Activated naive CD8-positive, alpha-beta T cell (primary cell): ENCODE data around the gene NKAIN2.

Experiments used
- H3K27ac Mint-ChIP-seq: one replicate; pipeline ENCODE4 v1.8.0; 2021; ENCODE audit warnings: mixed read lengths
- H3K27me3 Mint-ChIP-seq: one replicate; pipeline ENCODE4 v1.8.0; 2021; ENCODE audit warnings: mixed read lengths
- H3K36me3 Mint-ChIP-seq: one replicate; pipeline ENCODE4 v1.8.0; 2021; ENCODE audit warnings: mixed read lengths
- H3K4me1 Mint-ChIP-seq: one replicate; pipeline ENCODE4 v1.8.0; 2021; ENCODE audit warnings: low read depth, mixed read lengths
- H3K4me3 Mint-ChIP-seq: one replicate; pipeline ENCODE4 v1.8.0; 2021; ENCODE audit warnings: mild to moderate bottlenecking, mixed read lengths
- H3K9me3 Mint-ChIP-seq: one replicate; pipeline ENCODE4 v1.8.0; 2021; ENCODE audit warnings: low read depth, mixed read lengths

Gene NKAIN2

DNA sequence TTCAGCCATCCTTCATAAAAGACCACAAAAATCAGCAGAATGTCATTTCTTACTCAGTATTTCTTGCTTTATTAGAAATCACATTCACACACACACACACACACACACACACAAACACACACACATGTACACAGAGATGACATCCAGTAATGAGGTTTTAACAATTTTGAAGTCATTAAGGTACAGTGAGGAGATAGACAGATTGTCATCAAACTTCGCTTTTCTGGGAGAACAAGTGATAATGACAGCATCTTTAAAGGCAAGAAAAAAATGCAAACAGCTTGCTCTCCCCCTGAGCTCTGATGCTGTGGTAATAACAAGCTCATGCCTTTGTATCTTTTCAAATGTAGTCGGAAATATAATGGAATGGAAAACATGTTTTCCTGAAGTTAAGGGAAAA lies 974.2 kb downstream of the NKAIN2 start:
- H3K4me1 Mint-ChIP-seq = no peaks in the 10 kb centered on the region
- no peaks in the 10 kb centered on the region for H3K36me3 Mint-ChIP-seq
- H3K9me3 Mint-ChIP-seq = no peaks in the 10 kb centered on the region

DNA sequence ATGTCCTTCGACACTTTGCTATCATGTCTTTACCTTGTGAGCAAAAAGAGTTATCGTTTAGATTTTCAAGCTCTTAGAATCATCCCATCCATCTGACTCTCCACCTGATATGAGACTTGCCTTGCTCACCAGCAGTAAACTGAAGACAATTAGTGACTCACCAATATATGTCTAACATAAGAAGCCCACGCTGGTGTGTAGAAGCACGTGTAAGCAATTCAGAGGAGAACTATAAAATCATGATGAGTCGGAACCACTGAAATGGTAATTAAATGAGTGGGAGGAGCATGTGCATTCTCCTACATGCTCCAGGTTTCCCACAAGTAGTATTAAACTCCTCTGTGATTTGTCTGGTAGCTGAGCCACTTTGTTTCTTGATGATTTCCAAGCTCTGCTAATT lies 977.0 kb downstream of the NKAIN2 start:
- Mint-ChIP-seq H3K27ac (no peak overlapping the region), H3K9me3 (no peaks in the 10 kb centered on the region), H3K36me3 (no peaks in the 10 kb centered on the region), H3K4me1 (no peaks in the 10 kb centered on the region), H3K4me3 (no peak overlapping the region), H3K27me3 (no peaks in the 10 kb centered on the region)

More for the DNA sequence above, 974.2 kb downstream of the NKAIN2 start:
- Mint-ChIP-seq H3K4me3 (no peak overlapping the region), H3K27me3 (no peaks in the 10 kb centered on the region), H3K27ac (no peak overlapping the region)

DNA sequence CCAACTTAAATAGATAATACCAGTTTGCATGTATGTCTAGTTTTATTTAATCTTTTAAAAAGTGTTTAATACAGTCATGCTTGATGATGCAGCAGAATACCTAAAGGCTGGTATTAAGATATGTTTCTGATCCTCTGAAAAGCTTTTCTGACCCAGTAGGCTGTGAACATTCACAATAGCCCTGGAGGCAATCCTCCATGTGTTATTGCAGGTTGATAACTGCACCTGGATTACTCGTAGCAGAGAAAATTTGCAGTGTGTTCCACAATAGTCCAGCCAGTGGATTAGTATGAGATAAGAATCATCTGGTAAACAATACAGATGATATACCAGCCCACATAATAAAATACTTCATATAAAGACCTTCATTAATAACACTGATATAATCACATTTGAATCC lies 979.7 kb downstream of the NKAIN2 start:
- Mint-ChIP-seq H3K4me3 (no peak overlapping the region), H3K9me3 (no peaks in the 10 kb centered on the region), H3K4me1 (no peaks in the 10 kb centered on the region), H3K27ac (no peak overlapping the region), H3K27me3 (peaks cover 4% of the 10 kb centered on the region), H3K36me3 (no peaks in the 10 kb centered on the region)

DNA sequence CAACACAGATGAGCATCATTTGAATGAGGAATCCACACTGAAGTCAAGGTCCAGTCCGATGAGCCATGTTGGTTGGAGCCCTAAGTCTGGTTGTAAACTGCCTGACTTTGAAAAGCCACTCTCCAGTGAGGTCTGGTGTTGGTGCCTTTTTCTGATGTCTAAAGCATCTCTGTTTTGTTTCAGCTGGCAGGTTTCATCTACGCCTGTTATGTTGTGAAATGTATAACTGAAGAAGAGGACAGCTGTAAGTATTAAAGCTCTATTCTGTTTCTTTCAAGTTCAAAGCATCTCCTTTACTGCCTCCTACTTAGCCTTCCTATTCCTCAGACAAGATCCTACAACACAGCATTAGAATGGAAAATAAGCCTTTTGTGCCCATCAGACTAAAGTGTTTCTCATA lies 987.5 kb downstream of the NKAIN2 start:
- Mint-ChIP-seq H3K27ac (no peak overlapping the region), H3K9me3 (no peaks in the 10 kb centered on the region), H3K4me3 (no peak overlapping the region), H3K27me3 (peaks cover 4% of the 10 kb centered on the region), H3K4me1 (no peaks in the 10 kb centered on the region), H3K36me3 (no peaks in the 10 kb centered on the region)

DNA sequence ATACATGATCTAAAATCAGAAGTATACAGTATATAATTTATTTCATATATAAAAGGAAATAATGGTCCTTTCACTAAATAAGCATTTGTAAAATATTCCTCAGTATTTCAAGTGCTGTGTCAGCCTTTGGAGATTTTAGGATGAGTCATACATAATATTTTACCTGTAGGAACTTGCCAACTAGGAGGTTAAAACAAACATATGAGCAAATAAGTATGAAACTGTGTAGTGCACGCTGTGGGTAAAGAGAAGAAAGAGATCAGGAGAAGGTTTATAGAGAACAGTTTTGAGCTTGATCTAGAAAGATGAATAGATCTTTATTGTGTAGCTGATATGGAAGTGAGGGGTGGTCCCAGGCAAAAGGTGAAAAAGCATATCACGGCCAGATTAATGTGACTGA lies 988.7 kb downstream of the NKAIN2 start:
- Mint-ChIP-seq H3K4me3 (no peak overlapping the region), H3K27me3 (peaks cover under 1% of the 10 kb centered on the region), H3K9me3 (no peaks in the 10 kb centered on the region), H3K36me3 (no peaks in the 10 kb centered on the region), H3K27ac (no peak overlapping the region), H3K4me1 (no peaks in the 10 kb centered on the region)

DNA sequence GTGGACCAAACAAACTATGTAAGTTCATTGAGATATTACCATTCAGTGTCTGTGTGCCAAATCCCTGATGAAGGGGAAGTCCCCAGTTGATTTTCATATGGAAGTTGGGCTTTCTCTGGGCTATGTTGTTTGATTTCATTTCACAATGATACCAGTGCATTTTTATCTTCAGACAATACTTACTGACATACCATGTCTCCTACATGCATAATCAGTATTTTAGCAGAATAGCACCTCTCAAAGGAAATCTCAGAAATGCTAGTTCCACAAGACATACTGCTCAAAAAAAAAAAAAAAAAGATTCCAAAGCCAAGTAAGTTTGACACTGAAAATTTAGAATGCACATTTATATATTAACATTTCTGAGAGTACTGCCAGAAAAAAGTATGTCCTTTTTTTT lies 989.7 kb downstream of the NKAIN2 start:
- H3K9me3 Mint-ChIP-seq = no peaks in the 10 kb centered on the region
- no peak overlapping the region for H3K27ac Mint-ChIP-seq
- no peaks in the 10 kb centered on the region for H3K36me3 Mint-ChIP-seq
- no peaks in the 10 kb centered on the region for H3K4me1 Mint-ChIP-seq
- no peak overlapping the region for H3K4me3 Mint-ChIP-seq
- H3K27me3 Mint-ChIP-seq = no peaks in the 10 kb centered on the region

DNA sequence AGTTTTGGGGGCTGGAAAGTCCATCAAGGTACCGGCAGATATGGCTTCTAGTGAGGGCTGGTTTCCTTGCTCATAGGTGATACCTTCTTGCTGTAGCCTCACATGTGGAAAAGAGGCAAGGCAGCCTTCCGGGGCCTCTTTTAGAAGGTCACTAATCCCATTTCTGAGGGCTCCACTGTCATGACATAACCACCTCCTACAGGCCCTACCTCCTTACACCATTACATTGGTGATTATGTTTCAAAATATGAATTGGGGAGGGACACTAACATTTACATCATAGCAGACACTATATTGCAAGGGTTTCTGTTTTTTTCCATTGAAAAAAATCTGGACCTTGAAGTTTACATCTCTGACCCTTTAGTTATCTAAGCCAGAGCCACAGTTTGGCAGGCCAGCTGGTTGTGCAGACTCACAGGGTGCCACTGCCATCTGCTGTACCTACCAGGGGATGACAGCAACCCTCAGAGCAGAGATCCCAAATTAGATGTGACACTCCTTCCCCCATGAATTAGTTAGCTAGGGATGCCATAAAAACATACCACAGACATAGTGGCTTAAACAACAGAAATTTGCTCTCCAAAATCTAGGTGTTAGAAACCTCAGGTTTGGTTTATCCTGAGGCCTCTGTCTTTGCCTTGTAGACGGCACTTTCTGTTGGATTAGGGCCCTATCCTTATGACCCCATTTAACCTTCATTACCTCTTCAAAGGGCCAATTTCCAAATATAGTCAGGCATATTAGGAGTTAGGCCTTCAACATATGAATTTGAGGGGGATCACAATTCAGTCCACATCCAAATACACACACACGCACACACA lies 992.2 kb downstream of the NKAIN2 start:
- Mint-ChIP-seq H3K27me3 (no peaks in the 10 kb centered on the region), H3K4me3 (no peak overlapping the region), H3K9me3 (no peaks in the 10 kb centered on the region), H3K36me3 (no peaks in the 10 kb centered on the region), H3K27ac (no peak overlapping the region), H3K4me1 (no peaks in the 10 kb centered on the region)

DNA sequence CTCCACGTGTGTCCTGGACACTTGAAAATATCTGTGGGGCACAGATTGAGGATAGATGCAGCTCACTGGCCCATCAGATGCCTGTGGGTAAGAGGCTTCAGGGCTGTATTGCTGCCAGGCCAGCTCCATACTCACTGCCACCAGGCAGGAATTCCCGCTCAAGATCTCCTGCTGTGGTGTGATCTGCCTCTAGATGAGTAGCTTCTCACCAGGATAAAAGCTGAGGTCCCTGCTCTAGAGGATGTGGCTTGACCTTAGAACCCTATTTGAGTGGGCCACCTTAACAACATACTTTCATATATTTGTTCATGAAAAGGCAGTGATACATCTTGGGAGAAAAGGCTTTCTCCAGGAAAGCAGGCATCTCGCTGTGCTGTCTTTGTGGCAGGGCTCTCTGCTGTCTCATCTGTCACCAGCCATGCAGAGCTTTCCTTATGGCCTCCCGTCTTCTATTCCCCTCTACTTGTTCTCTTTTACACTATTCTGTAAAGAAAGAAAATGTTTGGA lies 992.9 kb downstream of the NKAIN2 start:
- no peaks in the 10 kb centered on the region for H3K9me3 Mint-ChIP-seq
- H3K4me1 Mint-ChIP-seq = no peaks in the 10 kb centered on the region
- H3K4me3 Mint-ChIP-seq = no peak overlapping the region
- H3K36me3 Mint-ChIP-seq = no peaks in the 10 kb centered on the region
- H3K27me3 Mint-ChIP-seq = no peaks in the 10 kb centered on the region
- H3K27ac Mint-ChIP-seq = no peak overlapping the region

DNA sequence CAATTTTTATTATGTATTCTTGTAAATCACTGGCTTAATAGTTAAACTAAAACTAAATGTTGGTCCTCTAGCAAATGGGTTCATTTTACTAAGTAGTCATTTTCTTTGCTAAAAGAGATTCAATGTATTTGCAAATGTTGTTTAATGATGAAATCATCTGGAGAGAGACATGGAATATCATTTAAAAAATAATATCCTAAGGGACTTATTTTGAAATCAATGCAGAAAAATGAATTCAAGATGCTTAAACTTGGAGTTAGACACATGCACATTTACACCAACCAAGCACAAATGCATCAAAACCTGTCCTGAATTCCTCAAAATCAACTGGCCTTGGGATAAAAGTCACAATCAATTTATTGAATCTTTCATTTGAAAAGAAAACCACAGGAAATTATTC lies 993.6 kb downstream of the NKAIN2 start:
- no peaks in the 10 kb centered on the region for H3K36me3 Mint-ChIP-seq
- H3K9me3 Mint-ChIP-seq = no peaks in the 10 kb centered on the region
- H3K27me3 Mint-ChIP-seq = no peaks in the 10 kb centered on the region
- H3K4me3 Mint-ChIP-seq = no peak overlapping the region
- no peak overlapping the region for H3K27ac Mint-ChIP-seq
- no peaks in the 10 kb centered on the region for H3K4me1 Mint-ChIP-seq

DNA sequence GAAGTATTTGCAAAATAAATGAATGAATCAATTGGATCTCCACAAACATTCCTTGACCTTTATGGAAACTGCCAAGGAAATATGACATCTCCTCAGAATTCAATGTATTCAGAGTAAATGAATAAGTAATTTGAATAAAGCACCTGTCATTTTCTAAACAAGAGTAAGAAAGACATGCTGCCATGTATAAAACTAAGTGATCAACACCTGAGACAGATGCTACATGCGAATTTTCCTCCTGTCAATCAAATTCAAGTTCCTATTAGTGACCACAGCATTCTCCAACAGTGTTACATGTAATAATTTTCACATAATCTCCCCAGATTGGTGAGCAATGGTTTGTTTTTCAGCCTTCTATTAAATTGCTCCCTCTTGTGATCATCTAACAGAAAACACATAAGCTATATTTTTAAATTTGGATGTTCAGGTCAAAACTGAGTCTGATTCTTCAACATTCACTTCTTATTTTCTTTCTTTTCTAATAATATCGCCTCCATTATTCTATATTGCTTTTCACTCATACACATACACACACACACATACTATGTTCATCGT lies 995.4 kb downstream of the NKAIN2 start:
- no peaks in the 10 kb centered on the region for H3K9me3 Mint-ChIP-seq
- no peaks in the 10 kb centered on the region for H3K4me1 Mint-ChIP-seq
- H3K27ac Mint-ChIP-seq = no peak overlapping the region
- H3K36me3 Mint-ChIP-seq = no peaks in the 10 kb centered on the region
- no peaks in the 10 kb centered on the region for H3K27me3 Mint-ChIP-seq
- H3K4me3 Mint-ChIP-seq = no peak overlapping the region

DNA sequence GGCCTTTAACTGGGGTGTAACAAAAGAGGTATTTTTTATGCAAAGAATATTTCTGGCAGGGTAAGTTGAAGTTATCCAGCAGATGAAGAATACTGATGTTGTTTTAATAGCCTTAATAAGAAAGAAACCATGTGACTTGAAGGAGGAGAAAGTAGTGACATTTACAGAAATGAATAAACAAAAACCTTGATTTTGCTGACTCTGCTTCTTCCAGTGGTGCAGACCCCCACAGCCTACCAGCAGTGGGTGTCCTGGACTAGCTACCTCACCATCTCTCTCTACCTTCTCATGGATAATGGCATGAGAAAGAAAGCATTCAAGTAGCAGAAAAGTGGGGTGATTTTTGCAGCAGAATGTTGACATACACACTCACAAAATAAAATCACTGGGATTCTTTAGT lies 996.0 kb downstream of the NKAIN2 start:
- H3K36me3 Mint-ChIP-seq = no peaks in the 10 kb centered on the region
- no peaks in the 10 kb centered on the region for H3K9me3 Mint-ChIP-seq
- no peaks in the 10 kb centered on the region for H3K4me1 Mint-ChIP-seq
- no peaks in the 10 kb centered on the region for H3K27me3 Mint-ChIP-seq
- H3K27ac Mint-ChIP-seq = no peak overlapping the region
- H3K4me3 Mint-ChIP-seq = no peak overlapping the region

DNA sequence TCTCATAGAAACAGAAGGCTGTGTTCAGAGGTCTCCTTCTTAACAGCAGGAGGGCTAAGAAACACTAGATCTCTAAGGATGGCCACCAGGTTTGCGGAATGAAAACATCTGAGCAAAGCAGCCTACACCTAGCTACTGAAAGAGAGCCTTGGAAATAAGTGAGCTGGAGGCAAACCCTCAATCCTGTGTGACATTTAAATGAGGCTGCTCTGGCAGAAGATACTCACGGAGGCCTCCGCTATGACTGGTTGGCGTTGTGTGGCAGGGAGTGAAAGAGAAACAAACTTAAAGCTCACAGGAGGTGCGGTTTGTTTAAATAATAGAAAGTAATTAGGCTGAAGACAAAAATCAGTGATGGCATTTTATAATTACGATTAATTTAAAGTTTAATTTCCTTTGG lies 996.6 kb downstream of the NKAIN2 start:
- Mint-ChIP-seq H3K27me3 (no peaks in the 10 kb centered on the region), H3K27ac (no peak overlapping the region), H3K36me3 (no peaks in the 10 kb centered on the region), H3K4me3 (no peak overlapping the region), H3K9me3 (no peaks in the 10 kb centered on the region), H3K4me1 (no peaks in the 10 kb centered on the region)

DNA sequence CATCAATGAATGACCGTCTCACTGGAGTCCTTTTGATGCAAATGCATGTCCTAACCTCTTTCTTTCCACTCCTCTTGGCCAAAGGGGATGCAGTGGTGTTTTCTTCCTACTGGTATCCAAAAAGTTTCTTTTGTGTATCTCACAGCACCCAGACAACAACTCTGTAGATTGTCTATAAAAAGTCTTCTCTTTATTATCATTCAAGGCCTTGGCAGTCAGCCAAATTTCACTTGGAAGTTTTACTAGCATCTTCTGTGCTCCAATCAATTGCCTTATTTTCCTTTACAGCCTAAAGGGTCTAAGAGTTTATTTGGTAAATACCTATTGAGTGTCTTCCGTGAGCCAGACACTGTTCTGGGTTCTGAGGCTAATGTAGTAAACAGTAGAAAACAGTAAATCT lies 1008.4 kb downstream of the NKAIN2 start:
- H3K27me3 Mint-ChIP-seq = no peaks in the 10 kb centered on the region
- H3K4me3 Mint-ChIP-seq = no peak overlapping the region
- no peaks in the 10 kb centered on the region for H3K4me1 Mint-ChIP-seq
- H3K36me3 Mint-ChIP-seq = no peaks in the 10 kb centered on the region
- no peaks in the 10 kb centered on the region for H3K9me3 Mint-ChIP-seq
- H3K27ac Mint-ChIP-seq = no peak overlapping the region

DNA sequence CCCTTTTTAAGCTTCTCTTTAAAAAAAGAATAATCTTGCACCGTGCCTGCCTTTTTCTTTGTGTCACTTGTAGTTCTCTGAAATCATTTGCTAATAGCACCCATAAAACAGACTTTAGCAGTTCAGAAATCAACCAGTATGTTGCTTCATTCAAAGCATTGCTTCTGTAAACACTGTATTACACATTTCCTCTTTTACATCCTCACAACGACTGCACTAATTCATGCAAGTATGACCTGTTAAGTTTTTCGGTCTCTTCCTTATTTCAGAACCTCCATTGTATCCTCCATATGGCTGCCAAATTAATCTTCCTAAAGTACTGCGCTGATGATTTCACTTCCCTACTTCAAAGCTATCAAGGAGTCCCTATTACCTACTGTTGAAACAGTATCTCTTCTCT lies 1015.7 kb downstream of the NKAIN2 start:
- H3K27me3 Mint-ChIP-seq = no peaks in the 10 kb centered on the region
- no peaks in the 10 kb centered on the region for H3K9me3 Mint-ChIP-seq
- no peak overlapping the region for H3K27ac Mint-ChIP-seq
- no peaks in the 10 kb centered on the region for H3K36me3 Mint-ChIP-seq
- no peak overlapping the region for H3K4me3 Mint-ChIP-seq
- no peaks in the 10 kb centered on the region for H3K4me1 Mint-ChIP-seq

DNA sequence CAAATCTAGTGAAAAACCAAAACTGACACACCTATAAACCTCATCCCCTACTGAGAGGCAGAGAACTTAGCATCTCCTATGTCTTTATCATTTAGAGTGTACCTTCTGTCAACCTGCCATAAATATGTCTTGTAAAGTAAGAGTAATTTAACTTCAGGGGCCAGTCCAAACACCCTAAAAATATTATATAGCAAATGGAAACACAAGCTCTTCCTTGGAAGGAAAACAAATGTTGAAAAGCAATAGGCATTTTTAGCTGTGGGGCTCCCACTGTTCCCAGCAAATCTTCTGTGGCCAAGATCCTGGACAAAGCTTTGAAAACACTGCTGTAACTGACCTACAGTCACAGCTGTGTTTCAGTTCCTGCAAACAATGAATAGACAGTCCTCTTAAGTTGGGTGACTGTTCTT lies 1018.5 kb downstream of the NKAIN2 start:
- no peaks in the 10 kb centered on the region for H3K27me3 Mint-ChIP-seq
- no peaks in the 10 kb centered on the region for H3K9me3 Mint-ChIP-seq
- no peaks in the 10 kb centered on the region for H3K36me3 Mint-ChIP-seq
- H3K27ac Mint-ChIP-seq = no peak overlapping the region
- no peak overlapping the region for H3K4me3 Mint-ChIP-seq
- no peaks in the 10 kb centered on the region for H3K4me1 Mint-ChIP-seq

DNA sequence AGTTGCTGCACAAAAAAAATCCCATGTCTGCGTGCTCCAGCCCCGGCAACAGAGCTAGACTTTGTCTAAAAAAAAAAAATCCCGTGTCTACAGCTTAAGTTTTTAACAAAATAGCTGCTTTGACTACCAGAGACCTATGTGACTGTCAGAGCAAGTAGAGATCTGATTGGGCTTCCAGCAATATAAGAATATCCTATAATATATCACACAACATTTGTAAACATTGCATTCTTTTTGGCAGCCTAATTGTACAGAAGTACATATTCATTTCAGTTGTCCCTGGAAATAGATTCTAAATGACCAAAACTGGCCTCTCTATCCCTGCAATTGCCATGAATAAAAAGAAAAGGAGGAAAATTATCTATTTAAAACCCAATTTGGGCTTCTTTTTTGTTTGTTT lies 1019.1 kb downstream of the NKAIN2 start:
- Mint-ChIP-seq H3K36me3 (no peaks in the 10 kb centered on the region), H3K27me3 (no peaks in the 10 kb centered on the region), H3K27ac (no peak overlapping the region), H3K4me1 (no peaks in the 10 kb centered on the region), H3K4me3 (no peak overlapping the region), H3K9me3 (no peaks in the 10 kb centered on the region)
